Coronary artery (tissue), 2 donors: ENCODE results near the gene TRPC5OS.

Source experiments
- DNase-seq: peaks from one replicate; pipeline ENCODE4 v3.0.0-alpha.2; 2017; ENCODE audit warnings: low spot score
- H3K27ac ChIP-seq, 2 donors: fragments of 200-600 bp; sonication (generic); one replicate each; pipeline ENCODE4 v1.5.1; 2016 to 2019
- H3K4me3 ChIP-seq: fragments of 200-600 bp; sonication (generic); 2 replicates; pipeline ENCODE4 v1.5.1; 2016; ENCODE audit warnings: mild to moderate bottlenecking, moderate library complexity
- TF ChIP-seq, protein P1 (sequence below): fragments of 200-600 bp; sonication (generic); IDR thresholded peaks from one replicate; pipeline ENCODE4 v1.5.1; 2019; ENCODE audit warnings: antibody characterized with exemption

The TRPC5OS gene

DNA sequence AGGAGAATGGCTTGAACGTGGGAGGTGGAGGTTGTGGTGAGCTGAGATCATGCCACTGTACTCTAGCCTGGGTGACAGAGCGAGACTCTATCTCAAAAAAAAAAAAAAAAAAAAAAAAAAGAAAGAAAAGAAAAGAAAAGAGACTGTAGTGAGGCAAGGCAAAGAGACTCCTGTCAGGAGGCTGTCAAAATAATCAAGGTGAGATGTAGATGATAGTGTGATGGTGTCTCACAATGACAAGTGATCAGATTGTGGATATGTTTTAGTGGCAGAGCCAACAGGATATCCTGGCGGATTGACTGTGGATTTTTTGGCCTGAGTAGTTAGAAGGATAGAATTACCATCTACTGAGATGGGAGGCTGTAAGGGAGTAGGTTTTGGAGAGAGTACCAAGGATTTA, 12.6 kb downstream of the TRPC5OS start:
- TF ChIP-seq, protein P1, sequence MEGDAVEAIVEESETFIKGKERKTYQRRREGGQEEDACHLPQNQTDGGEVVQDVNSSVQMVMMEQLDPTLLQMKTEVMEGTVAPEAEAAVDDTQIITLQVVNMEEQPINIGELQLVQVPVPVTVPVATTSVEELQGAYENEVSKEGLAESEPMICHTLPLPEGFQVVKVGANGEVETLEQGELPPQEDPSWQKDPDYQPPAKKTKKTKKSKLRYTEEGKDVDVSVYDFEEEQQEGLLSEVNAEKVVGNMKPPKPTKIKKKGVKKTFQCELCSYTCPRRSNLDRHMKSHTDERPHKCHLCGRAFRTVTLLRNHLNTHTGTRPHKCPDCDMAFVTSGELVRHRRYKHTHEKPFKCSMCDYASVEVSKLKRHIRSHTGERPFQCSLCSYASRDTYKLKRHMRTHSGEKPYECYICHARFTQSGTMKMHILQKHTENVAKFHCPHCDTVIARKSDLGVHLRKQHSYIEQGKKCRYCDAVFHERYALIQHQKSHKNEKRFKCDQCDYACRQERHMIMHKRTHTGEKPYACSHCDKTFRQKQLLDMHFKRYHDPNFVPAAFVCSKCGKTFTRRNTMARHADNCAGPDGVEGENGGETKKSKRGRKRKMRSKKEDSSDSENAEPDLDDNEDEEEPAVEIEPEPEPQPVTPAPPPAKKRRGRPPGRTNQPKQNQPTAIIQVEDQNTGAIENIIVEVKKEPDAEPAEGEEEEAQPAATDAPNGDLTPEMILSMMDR = no peak
- DNase-seq = no peak
- Histone ChIP-seq H3K4me3 (no peak overlapping the region), H3K27ac (no peak overlapping the region)

DNA sequence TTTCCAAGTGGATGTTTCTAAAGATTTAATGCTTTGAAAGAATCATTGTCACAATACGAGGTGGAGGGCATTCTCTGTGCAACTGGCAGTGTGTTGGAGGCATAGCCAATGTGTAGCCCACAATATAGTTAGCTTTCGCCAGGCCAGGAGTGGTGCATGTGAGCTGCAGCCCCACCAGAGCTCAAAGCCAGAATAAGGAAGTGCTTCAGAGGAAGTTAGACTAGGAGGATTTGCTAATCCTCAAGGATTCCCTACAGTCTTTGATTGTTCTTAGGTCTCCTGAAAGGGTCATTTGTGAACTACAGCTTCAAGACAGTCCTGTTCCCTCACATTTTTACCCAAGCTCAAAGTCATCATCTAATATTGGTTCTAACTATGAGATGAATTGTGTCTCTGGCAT, 16.4 kb downstream of the TRPC5OS start:
- no peak for DNase-seq
- Histone ChIP-seq H3K4me3 (no peak overlapping the region), H3K27ac (no peak overlapping the region)
- TF ChIP-seq, protein P1 = no peak

DNA sequence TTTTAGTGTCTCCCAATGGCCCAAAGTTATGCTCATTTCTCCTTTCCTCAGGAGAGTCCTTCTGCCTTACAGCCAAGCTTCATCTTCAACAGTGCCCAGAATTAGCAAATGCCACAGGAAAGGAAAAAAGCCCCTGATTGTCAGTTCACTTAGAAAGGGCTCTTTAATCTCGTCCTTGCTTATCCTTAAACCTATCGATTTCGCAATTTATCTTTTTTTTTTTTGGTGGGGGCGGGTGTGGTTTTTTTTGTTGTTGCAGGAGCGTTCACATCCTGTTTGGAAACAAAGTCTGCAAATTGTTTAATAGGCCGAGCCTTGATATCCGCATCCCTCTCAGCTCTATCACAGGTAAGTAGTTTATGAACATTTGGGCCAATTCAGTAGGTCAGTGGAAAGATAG, 20.2 kb downstream of the TRPC5OS start:
- TF ChIP-seq, protein P1 = no peak
- Histone ChIP-seq H3K4me3 (no peak overlapping the region), H3K27ac (no peak overlapping the region)
- no peak for DNase-seq

GRCh38 chrX:111914398-111915090, 38.6 kb downstream of the TRPC5OS start:
- DNase-seq = no peak
- Histone ChIP-seq H3K4me3 (no peak overlapping the region), H3K27ac (no peak overlapping the region)
- TF ChIP-seq, protein P1 = no peak

GRCh38 chrX:111917591-111917990, 41.6 kb downstream of the TRPC5OS start:
- H3K27ac ChIP-seq = no peak overlapping the region
- DNase-seq = no peak
- TF ChIP-seq, protein P1 = no peak
- no peak overlapping the region for H3K4me3 ChIP-seq

GRCh38 chrX:111928456-111928855, 52.5 kb downstream of the TRPC5OS start:
- no peak for DNase-seq
- Histone ChIP-seq H3K4me3 (no peak overlapping the region), H3K27ac (no peak overlapping the region)
- TF ChIP-seq, protein P1 = no peak
